Measurements from ENCODE around the gene LRRTM4.
"Not testable (repeated sequence)": the region's sequence is repeated elsewhere in the genome, so short reads cannot be mapped to it uniquely, and the experiment has no call there.

LRRTM4 gene

GRCh38 chr2:77121518-77121917, 400.7 kb downstream of the LRRTM4 start:
- no peaks in the 10 kb centered on the region for H3K36me3 Mint-ChIP-seq (ENCODE audit: insufficient read depth)
- ATAC-seq (replicated peaks; ENCODE audit: extremely low read depth, poor library complexity, severe bottlenecking) (no peak), DNase-seq (ENCODE audit: low spot score in 2 of 2) (no peak)
- H3K4me1 Mint-ChIP-seq, result no peaks in the 10 kb centered on the region
- H3K4me3 Mint-ChIP-seq, result no peak overlapping the region
- peaks cover 14% of the 10 kb centered on the region for H3K9me3 Mint-ChIP-seq
- no peak overlapping the region for H3K27ac Mint-ChIP-seq (ENCODE audit: low read depth)
- no peaks in the 10 kb centered on the region for H3K27me3 Mint-ChIP-seq

- ATAC-seq (replicated peaks; ENCODE audit: extremely low read depth, poor library complexity, severe bottlenecking), result no peak
- Mint-ChIP-seq H3K27me3 (no peaks in the 10 kb centered on the region), H3K27ac (ENCODE audit: low read depth) (no peak overlapping the region), H3K9me3 (peaks cover 14% of the 10 kb centered on the region), H3K4me3 (no peak overlapping the region), H3K4me1 (no peaks in the 10 kb centered on the region), H3K36me3 (ENCODE audit: insufficient read depth) (no peaks in the 10 kb centered on the region)
- no peak for DNase-seq (ENCODE audit: low spot score in 2 of 2)
Measured at GRCh38 chr2:77119333-77119732, 402.8 kb downstream of the LRRTM4 start.

GRCh38 chr2:77108915-77109314, 413.3 kb downstream of the LRRTM4 start:
- H3K27me3 Mint-ChIP-seq, result no peaks in the 10 kb centered on the region

GRCh38 chr2:77105008-77105407, 417.2 kb downstream of the LRRTM4 start:
- no peaks in the 10 kb centered on the region for H3K4me1 Mint-ChIP-seq
- H3K9me3 Mint-ChIP-seq, result peaks cover 21% of the 10 kb centered on the region
- peaks cover 2% of the 10 kb centered on the region for H3K36me3 Mint-ChIP-seq (ENCODE audit: insufficient read depth)
- H3K4me3 Mint-ChIP-seq, result no peak overlapping the region
- no peaks in the 10 kb centered on the region for H3K27me3 Mint-ChIP-seq
- ATAC-seq (replicated peaks; ENCODE audit: extremely low read depth, poor library complexity, severe bottlenecking) (no peak), DNase-seq (ENCODE audit: low spot score in 2 of 2) (no peak)
- no peak overlapping the region for H3K27ac Mint-ChIP-seq (ENCODE audit: low read depth)

More at GRCh38 chr2:77108915-77109314, 413.3 kb downstream of the LRRTM4 start:
- no peak for DNase-seq (ENCODE audit: low spot score in 2 of 2)
- ATAC-seq (replicated peaks; ENCODE audit: extremely low read depth, poor library complexity, severe bottlenecking), result no peak
- peaks cover 25% of the 10 kb centered on the region for H3K9me3 Mint-ChIP-seq
- no peaks in the 10 kb centered on the region for H3K4me1 Mint-ChIP-seq
- no peak overlapping the region for H3K4me3 Mint-ChIP-seq
- peaks cover 2% of the 10 kb centered on the region for H3K36me3 Mint-ChIP-seq (ENCODE audit: insufficient read depth)
- H3K27ac Mint-ChIP-seq (ENCODE audit: low read depth), result no peak overlapping the region

- ATAC-seq (replicated peaks; ENCODE audit: extremely low read depth, poor library complexity, severe bottlenecking), result no peak
- Mint-ChIP-seq H3K27ac (ENCODE audit: low read depth) (no peak overlapping the region), H3K4me1 (no peaks in the 10 kb centered on the region), H3K4me3 (no peak overlapping the region), H3K27me3 (no peaks in the 10 kb centered on the region), H3K36me3 (ENCODE audit: insufficient read depth) (peaks cover 2% of the 10 kb centered on the region), H3K9me3 (peaks cover 21% of the 10 kb centered on the region)
- no peak for DNase-seq (ENCODE audit: low spot score in 2 of 2)
Measured at GRCh38 chr2:77104554-77104953, 417.6 kb downstream of the LRRTM4 start.

- H3K9me3 Mint-ChIP-seq, result peaks cover 17% of the 10 kb centered on the region
- no peaks in the 10 kb centered on the region for H3K27me3 Mint-ChIP-seq
- no peaks in the 10 kb centered on the region for H3K4me1 Mint-ChIP-seq
- DNase-seq (ENCODE audit: low spot score in 2 of 2), result no peak
- H3K27ac Mint-ChIP-seq (ENCODE audit: low read depth), result no peak overlapping the region
- no peak overlapping the region for H3K4me3 Mint-ChIP-seq
- ATAC-seq (replicated peaks; ENCODE audit: extremely low read depth, poor library complexity, severe bottlenecking), result no peak
- H3K36me3 Mint-ChIP-seq (ENCODE audit: insufficient read depth), result peaks cover 2% of the 10 kb centered on the region
Measured at GRCh38 chr2:77102927-77103326, 419.2 kb downstream of the LRRTM4 start.

GRCh38 chr2:77101796-77102452, 420.3 kb downstream of the LRRTM4 start:
- no peak for DNase-seq (ENCODE audit: low spot score in 2 of 2)
- no peaks in the 10 kb centered on the region for H3K4me1 Mint-ChIP-seq
- no peak overlapping the region for H3K27ac Mint-ChIP-seq (ENCODE audit: low read depth)
- no peak for ATAC-seq (replicated peaks; ENCODE audit: extremely low read depth, poor library complexity, severe bottlenecking)
- peaks cover 2% of the 10 kb centered on the region for H3K36me3 Mint-ChIP-seq (ENCODE audit: insufficient read depth)
- H3K4me3 Mint-ChIP-seq, result no peak overlapping the region
- peaks cover 15% of the 10 kb centered on the region for H3K9me3 Mint-ChIP-seq
- no peaks in the 10 kb centered on the region for H3K27me3 Mint-ChIP-seq

GRCh38 chr2:77099961-77100360, 422.2 kb downstream of the LRRTM4 start:
- Mint-ChIP-seq H3K36me3 (ENCODE audit: insufficient read depth) (peaks cover 2% of the 10 kb centered on the region), H3K27ac (ENCODE audit: low read depth) (no peak overlapping the region), H3K4me1 (no peaks in the 10 kb centered on the region), H3K4me3 (no peak overlapping the region), H3K27me3 (no peaks in the 10 kb centered on the region), H3K9me3 (peaks cover 15% of the 10 kb centered on the region)
- DNase-seq (ENCODE audit: low spot score in 2 of 2) (no peak), ATAC-seq (replicated peaks; ENCODE audit: extremely low read depth, poor library complexity, severe bottlenecking) (no peak)

GRCh38 chr2:77095525-77095924, 426.7 kb downstream of the LRRTM4 start:
- not testable (repeated sequence) for H3K27me3 Mint-ChIP-seq; ATAC-seq (replicated peaks; ENCODE audit: extremely low read depth, poor library complexity, severe bottlenecking); H3K4me3 Mint-ChIP-seq; DNase-seq (ENCODE audit: low spot score in 2 of 2); H3K36me3 Mint-ChIP-seq (ENCODE audit: insufficient read depth); H3K27ac Mint-ChIP-seq (ENCODE audit: low read depth); H3K4me1 Mint-ChIP-seq
- peaks cover 12% of the 10 kb centered on the region for H3K9me3 Mint-ChIP-seq

GRCh38 chr2:77095096-77095495, 427.1 kb downstream of the LRRTM4 start:
- no peak overlapping the region for H3K4me3 Mint-ChIP-seq
- no peaks in the 10 kb centered on the region for H3K36me3 Mint-ChIP-seq (ENCODE audit: insufficient read depth)
- ATAC-seq (replicated peaks; ENCODE audit: extremely low read depth, poor library complexity, severe bottlenecking) (no peak), DNase-seq (ENCODE audit: low spot score in 2 of 2) (no peak)
- H3K4me1 Mint-ChIP-seq, result no peaks in the 10 kb centered on the region
- peaks cover 16% of the 10 kb centered on the region for H3K9me3 Mint-ChIP-seq
- H3K27ac Mint-ChIP-seq (ENCODE audit: low read depth), result no peak overlapping the region
- H3K27me3 Mint-ChIP-seq, result no peaks in the 10 kb centered on the region

GRCh38 chr2:77088424-77088823, 433.8 kb downstream of the LRRTM4 start:
- not testable (repeated sequence) for DNase-seq (ENCODE audit: low spot score in 2 of 2); H3K4me3 Mint-ChIP-seq; H3K27me3 Mint-ChIP-seq; H3K36me3 Mint-ChIP-seq (ENCODE audit: insufficient read depth); ATAC-seq (replicated peaks; ENCODE audit: extremely low read depth, poor library complexity, severe bottlenecking); H3K27ac Mint-ChIP-seq (ENCODE audit: low read depth); H3K4me1 Mint-ChIP-seq
- H3K9me3 Mint-ChIP-seq, result peaks cover 39% of the 10 kb centered on the region

- DNase-seq (ENCODE audit: low spot score in 2 of 2) (no peak), ATAC-seq (replicated peaks; ENCODE audit: extremely low read depth, poor library complexity, severe bottlenecking) (no peak)
- no peak overlapping the region for H3K4me3 Mint-ChIP-seq
- H3K36me3 Mint-ChIP-seq (ENCODE audit: insufficient read depth), result no peaks in the 10 kb centered on the region
- peaks cover 35% of the 10 kb centered on the region for H3K9me3 Mint-ChIP-seq
- no peaks in the 10 kb centered on the region for H3K27me3 Mint-ChIP-seq
- H3K4me1 Mint-ChIP-seq, result no peaks in the 10 kb centered on the region
- H3K27ac Mint-ChIP-seq (ENCODE audit: low read depth), result no peak overlapping the region
Measured at GRCh38 chr2:77087987-77088414, 434.2 kb downstream of the LRRTM4 start.

GRCh38 chr2:77086478-77086877, 435.7 kb downstream of the LRRTM4 start:
- DNase-seq (ENCODE audit: low spot score in 2 of 2) (no peak), ATAC-seq (replicated peaks; ENCODE audit: extremely low read depth, poor library complexity, severe bottlenecking) (no peak)
- Mint-ChIP-seq H3K36me3 (ENCODE audit: insufficient read depth) (no peaks in the 10 kb centered on the region), H3K27ac (ENCODE audit: low read depth) (no peak overlapping the region), H3K27me3 (no peaks in the 10 kb centered on the region), H3K4me3 (no peak overlapping the region), H3K4me1 (no peaks in the 10 kb centered on the region), H3K9me3 (peaks cover 29% of the 10 kb centered on the region)
